Kidney (tissue), 14 donors: ENCODE measurements around the gene AIFM1. TPM values are rescaled to one million over a fixed set of nuclear protein-coding genes. Genes with fewer than 3 reads are reported as not detected.
A peak's percentile ranks its signal among the peaks of the same experiment; 100 is the strongest.

Experiments
- DNase-seq, 5 donors: peaks; one replicate each; pipeline ENCODE4 v3.0.0-alpha.2; 2013 to 2020
- FAIRE-seq: peaks from 2 replicates; lab custom pipeline; 2012; peaks lifted over from hg19 to GRCh38; lab: Jason Lieb, UNC
- H3K27ac ChIP-seq, 2 donors: one replicate each; pipeline ENCODE4 v1.7.0; 2013; ENCODE audit warnings: low read depth in 2 of 2, low read length in 2 of 2, inconsistent platforms in 1 of 2
- H3K27me3 ChIP-seq: one replicate; pipeline ENCODE4 v1.7.1; 2013; ENCODE audit warnings: low read length, inconsistent platforms; ENCODE audit not compliant: control insufficient read depth, insufficient read depth
- H3K36me3 ChIP-seq, 3 donors: one replicate each; pipeline versions ENCODE4 v1.7.0 to v1.7.1; 2013; ENCODE audit warnings: low read length in 3 of 3, control low read depth in 1 of 3, inconsistent platforms in 1 of 3; ENCODE audit not compliant: insufficient read depth in 3 of 3, control insufficient read depth in 2 of 3
- H3K4me1 ChIP-seq, 3 donors: one replicate each; pipeline versions ENCODE4 v1.7.0 to v1.7.1; 2013; ENCODE audit warnings: low read length in 3 of 3, inconsistent platforms in 1 of 3, low read depth in 1 of 3; ENCODE audit not compliant: control insufficient read depth in 2 of 3, insufficient read depth in 2 of 3
- H3K4me3 ChIP-seq, 3 donors: one replicate each; pipeline versions ENCODE4 v1.7.0 to v1.8.1; 2013; ENCODE audit warnings: low read length in 3 of 3, control low read depth in 1 of 3, inconsistent platforms in 1 of 3
- H3K9ac ChIP-seq, 3 donors: one replicate each; pipeline versions ENCODE4 v1.7.0 to v1.7.1; 2013; ENCODE audit warnings: low read length in 3 of 3, control low read depth in 1 of 3, inconsistent platforms in 1 of 3
- H3K9me3 ChIP-seq, 3 donors: one replicate each; pipeline versions ENCODE4 v1.7.0 to v1.7.1; 2013; ENCODE audit warnings: low read length in 3 of 3, control low read depth in 1 of 3, inconsistent platforms in 1 of 3; ENCODE audit not compliant: control insufficient read depth in 2 of 3, insufficient read depth in 1 of 3
- CTCF ChIP-seq: IDR thresholded peaks from 3 replicates; pipeline ENCODE4 v1.5.1; 2012; ENCODE audit warnings: mild to moderate bottlenecking, moderate library complexity, borderline replicate concordance; ENCODE audit not compliant: insufficient read depth; ENCODE audit errors: extremely low read depth
- intact Hi-C: fragments of 100-400 bp; cut with DNase I; formaldehyde crosslinking; loops from one replicate; pipeline ENCODE4 v1.11.1; 2022
- polyA plus RNA-seq: library from polyadenylated mRNA; stranded (reverse); fragments of 350-450 nt; fragmentation: Illumina TruSeq; extraction: RNeasy Lipid Tissue Mini Kit (QIAGEN cat#74804); gene quantifications from one replicate; pipeline ENCODE4 v1.2.3, GENCODE V29; 2014; ENCODE audit warnings: low read depth, low replicate concordance; ENCODE audit not compliant: insufficient read depth
- total RNA-seq: library from RNA; stranded (reverse); fragmentation: NEBNext Ultra II Directional; extraction: Animal tissue kit (Norgen Biotek cat#: 25700); gene quantifications from one replicate; pipeline ENCODE4 v1.2.1, GENCODE V29; 2021
- donor health status: control.
- donor health status: control.
- donor health status: control.
- donor health status: control.
- donor health status: control.
- donor health status: DM: yes; HTN: yes; CAD: no.
- donor health status: Normal renal cell carcinoma (clear cell type).

Gene AIFM1
- total and polyA plus RNA-seq, 2 donors from 2014 or later, result 55.0 to 255 TPM

DNA sequence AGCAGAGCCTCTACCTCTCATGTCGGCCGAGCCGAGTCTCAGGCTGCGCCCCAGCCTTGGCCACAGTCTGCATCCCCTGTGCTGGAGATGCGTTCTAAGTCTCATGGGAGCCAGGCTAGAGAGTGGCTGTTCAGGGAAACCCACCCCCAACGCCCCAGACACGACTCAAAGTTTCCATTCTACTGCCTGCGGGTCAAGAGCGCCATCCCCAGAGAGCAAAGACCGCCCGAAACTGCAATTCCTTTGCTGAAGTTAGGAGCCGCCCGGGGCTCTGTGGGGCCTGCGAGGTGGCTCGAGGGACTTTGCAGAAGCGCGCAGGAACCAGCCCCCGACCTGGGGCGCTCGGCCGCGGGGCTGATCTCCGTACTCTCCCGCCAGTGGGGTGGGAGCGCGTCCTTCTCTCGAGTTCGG is 45.3 kb downstream of the AIFM1 start:
- no peak for TF ChIP-seq CTCF
- H3K27me3 ChIP-seq, result no peaks in the 10 kb centered on the region
- H3K9ac ChIP-seq, result no peak overlapping the region
- no peaks in the 10 kb centered on the region for H3K36me3 ChIP-seq
- intact Hi-C loops, result no loop called here
- H3K9me3 ChIP-seq, result no peaks in the 10 kb centered on the region
- H3K27ac ChIP-seq, result no peak overlapping the region
- peak overlapping the region in 1 of 3 donors; percentile 25 for H3K4me3 ChIP-seq
- DNase-seq (peak in 2 of 5 donors; percentile 43 to 70), FAIRE-seq (no peak)
- H3K4me1 ChIP-seq, result no peaks in the 10 kb centered on the region

- DNase-seq (no peak), FAIRE-seq (no peak)
- H3K4me1 ChIP-seq, result no peaks in the 10 kb centered on the region
- no peaks in the 10 kb centered on the region for H3K36me3 ChIP-seq
- H3K27me3 ChIP-seq, result no peaks in the 10 kb centered on the region
- no peak overlapping the region for H3K4me3 ChIP-seq
- intact Hi-C loops, result no loop called here
- no peaks in the 10 kb centered on the region for H3K9me3 ChIP-seq
- TF ChIP-seq CTCF, result no peak
- H3K27ac ChIP-seq, result no peak overlapping the region
- no peak overlapping the region for H3K9ac ChIP-seq
Measured at GRCh38 chrX:130119312-130119898, 46.2 kb downstream of the AIFM1 start.

GRCh38 chrX:130118441-130119311 is 47.0 kb downstream of the AIFM1 start:
- Histone ChIP-seq H3K27me3 (no peaks in the 10 kb centered on the region), H3K27ac (no peak overlapping the region), H3K4me3 (no peak overlapping the region), H3K9me3 (no peaks in the 10 kb centered on the region), H3K36me3 (no peaks in the 10 kb centered on the region), H3K4me1 (no peaks in the 10 kb centered on the region), H3K9ac (no peak overlapping the region)
- DNase-seq (peak in 3 of 5 donors; percentile 42 to 66 (median 49)), FAIRE-seq (no peak)
- TF ChIP-seq CTCF, result no peak
- intact Hi-C loops, result no loop called here
